Astrocyte (in vitro differentiated cells and primary cell): Measurements from ENCODE around the gene MADCAM1.

Experiments
- EZH2 ChIP-seq: IDR thresholded peaks from 2 replicates; pipeline ENCODE4 v1.6.1; 2012; ENCODE audit warnings: mild to moderate bottlenecking, low read length, inconsistent platforms; ENCODE audit not compliant: insufficient read depth
- TF ChIP-seq, protein P1 (sequence below): IDR thresholded peaks from 2 replicates; pipeline ENCODE4 v1.5.1; 2011; ENCODE audit warnings: low read depth, mild to moderate bottlenecking, inconsistent platforms, low read length, moderate library complexity; ENCODE audit not compliant: insufficient read depth

DNA sequence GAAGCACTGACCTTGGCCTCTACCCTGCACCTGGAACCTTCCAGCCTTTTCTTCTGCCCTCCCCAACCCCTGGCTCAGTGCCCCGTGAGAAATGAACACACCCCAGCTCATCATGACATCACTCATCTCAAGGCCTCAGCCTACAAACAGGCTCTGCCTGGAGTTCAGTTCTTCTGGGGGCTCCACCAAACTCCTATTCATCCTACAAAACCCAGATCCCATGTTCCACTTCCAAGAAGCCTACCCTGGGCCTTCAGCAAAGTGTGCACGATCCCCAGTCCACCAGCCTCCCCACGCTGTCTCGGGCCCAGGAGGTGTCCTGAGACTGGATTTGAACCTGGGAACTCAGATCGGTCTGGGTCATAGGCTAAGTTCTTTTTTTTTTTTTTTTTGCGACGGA, 26.5 kb upstream of the MADCAM1 start:
- TF ChIP-seq, protein P1, sequence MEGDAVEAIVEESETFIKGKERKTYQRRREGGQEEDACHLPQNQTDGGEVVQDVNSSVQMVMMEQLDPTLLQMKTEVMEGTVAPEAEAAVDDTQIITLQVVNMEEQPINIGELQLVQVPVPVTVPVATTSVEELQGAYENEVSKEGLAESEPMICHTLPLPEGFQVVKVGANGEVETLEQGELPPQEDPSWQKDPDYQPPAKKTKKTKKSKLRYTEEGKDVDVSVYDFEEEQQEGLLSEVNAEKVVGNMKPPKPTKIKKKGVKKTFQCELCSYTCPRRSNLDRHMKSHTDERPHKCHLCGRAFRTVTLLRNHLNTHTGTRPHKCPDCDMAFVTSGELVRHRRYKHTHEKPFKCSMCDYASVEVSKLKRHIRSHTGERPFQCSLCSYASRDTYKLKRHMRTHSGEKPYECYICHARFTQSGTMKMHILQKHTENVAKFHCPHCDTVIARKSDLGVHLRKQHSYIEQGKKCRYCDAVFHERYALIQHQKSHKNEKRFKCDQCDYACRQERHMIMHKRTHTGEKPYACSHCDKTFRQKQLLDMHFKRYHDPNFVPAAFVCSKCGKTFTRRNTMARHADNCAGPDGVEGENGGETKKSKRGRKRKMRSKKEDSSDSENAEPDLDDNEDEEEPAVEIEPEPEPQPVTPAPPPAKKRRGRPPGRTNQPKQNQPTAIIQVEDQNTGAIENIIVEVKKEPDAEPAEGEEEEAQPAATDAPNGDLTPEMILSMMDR = no peak
- TF ChIP-seq EZH2 = no peak
